Measurements from ENCODE around the gene CYB5B.

The CYB5B gene

DNA sequence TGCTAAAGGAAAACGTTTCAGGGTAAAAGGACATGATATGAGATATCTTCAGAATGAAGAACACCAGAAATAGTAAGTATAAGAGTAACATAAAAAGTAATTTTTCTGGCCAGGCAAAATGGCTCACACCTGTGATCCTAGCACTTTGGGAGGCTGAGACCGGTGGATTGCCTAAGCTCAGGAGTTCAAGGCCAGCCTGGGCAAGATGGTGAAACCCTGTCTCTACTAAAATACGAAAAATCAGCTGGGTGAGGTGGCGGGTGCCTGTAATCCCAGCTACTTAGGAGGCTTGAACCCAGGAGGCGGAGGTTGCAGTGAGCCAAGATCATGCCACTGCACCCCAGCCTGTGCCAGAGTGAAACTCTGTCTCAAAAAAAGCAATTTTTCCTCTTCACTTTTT, 84.7 kb downstream of the CYB5B start:
- no peak for FAIRE-seq
- no peak for DNase-seq (ENCODE audit: extremely low spot score, insufficient read length, low read depth)

DNA sequence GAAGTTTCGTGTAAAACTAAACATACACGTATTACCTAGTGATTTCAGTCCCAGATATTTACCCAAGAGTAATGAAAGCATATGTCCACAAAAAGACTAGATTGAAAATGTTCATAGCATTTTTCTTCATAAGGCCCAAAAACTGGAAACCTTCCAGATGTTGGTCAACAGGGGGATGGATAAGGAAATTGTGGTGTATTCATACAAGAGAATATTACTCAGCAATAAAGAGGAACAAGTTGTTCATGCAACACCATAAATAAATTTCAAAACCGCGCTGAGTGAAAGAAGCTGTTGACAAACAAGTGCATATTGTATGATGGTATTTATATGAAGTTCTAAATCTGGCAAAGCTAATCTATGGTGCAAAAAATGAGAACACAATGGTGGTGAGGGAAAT, 87.2 kb downstream of the CYB5B start:
- FAIRE-seq (no peak), DNase-seq (ENCODE audit: extremely low spot score, insufficient read length, low read depth) (no peak)

DNA sequence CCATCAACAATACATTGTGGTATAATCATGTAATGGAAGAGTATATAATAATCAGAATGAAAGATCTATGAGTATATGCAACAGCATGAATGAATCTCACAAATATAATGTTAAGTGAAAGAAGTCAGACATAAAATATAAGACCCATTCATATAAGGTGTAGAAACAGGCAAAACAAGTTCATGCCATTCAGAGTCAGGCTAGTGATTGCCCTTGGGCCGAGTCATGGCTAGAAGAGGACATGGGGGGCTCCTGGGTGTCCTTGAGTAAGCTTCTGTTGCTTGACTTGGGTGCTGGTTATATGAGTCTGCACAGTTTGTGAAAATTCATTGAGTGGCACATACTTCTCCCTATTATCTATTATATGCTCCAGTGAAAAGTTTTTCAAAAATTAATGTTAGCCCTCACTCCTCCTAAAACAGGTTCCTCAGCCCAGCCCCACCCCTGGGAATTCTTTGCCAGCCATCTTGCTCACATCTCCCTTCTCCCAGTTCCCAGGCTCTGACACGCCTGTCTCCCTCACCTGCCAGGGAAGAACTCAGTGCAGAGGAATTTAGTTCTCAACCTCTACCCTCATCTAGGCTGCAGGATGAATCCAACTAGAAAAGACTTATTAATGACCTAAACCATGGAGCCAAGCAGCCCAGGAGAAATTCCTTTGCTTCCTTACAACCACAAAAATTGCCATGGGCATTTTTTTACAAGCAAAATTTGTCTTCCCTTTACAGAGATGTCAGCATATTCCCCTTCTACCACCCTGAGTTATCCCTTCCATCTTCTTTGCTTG, 89.0 kb downstream of the CYB5B start:
- FAIRE-seq (no peak), DNase-seq (ENCODE audit: extremely low spot score, insufficient read length, low read depth) (no peak)

DNA sequence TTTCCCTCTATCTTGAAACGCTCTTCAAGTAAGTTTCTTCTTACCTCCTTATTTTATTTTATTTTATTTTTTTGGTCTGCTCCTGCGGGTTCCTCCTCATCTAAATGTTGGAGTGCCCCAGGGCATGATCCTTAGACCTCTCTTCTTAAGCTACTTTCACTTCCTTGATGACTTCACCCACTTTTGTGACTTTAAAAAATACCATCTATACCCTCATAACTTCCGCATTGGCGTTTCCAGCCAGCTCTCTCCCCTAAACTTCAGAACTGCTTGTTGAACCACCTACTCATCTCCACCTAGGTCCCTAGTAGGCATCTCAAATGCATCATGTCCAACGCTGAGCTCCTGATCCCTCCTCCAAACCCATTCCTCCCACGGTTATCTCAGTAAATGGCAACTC, 89.9 kb downstream of the CYB5B start:
- FAIRE-seq (peak; percentile 36), DNase-seq (ENCODE audit: extremely low spot score, insufficient read length, low read depth) (no peak)
